HepG2 (cell line): Measurements from ENCODE around the gene RBM47. TPM values are rescaled to one million over a fixed set of nuclear protein-coding genes. Genes with fewer than 3 reads are reported as not detected.

Source experiments
- AKAP8 ChIP-seq: sonication (generic); formaldehyde crosslinking; IDR thresholded peaks from 2 replicates; pipeline ENCODE4 v1.5.1; 2020; ENCODE audit warnings: mild to moderate bottlenecking, missing genetic modification reagents
- BORCS8-MEF2B ChIP-seq: sonication (generic); formaldehyde crosslinking; IDR thresholded peaks from 2 replicates; pipeline ENCODE4 v1.8.0; 2022; ENCODE audit warnings: mild to moderate bottlenecking, missing genetic modification reagents
- CBFB ChIP-seq: sonication (generic); formaldehyde crosslinking; IDR thresholded peaks from 2 replicates; pipeline ENCODE4 v1.4.0; 2020; ENCODE audit warnings: missing genetic modification reagents
- DMAP1 ChIP-seq: IDR thresholded peaks from 2 replicates; pipeline ENCODE4 v1.6.1; 2016
- FOXA3 ChIP-seq: IDR thresholded peaks from 2 replicates; pipeline ENCODE4 v1.6.1; 2016; ENCODE audit warnings: missing genetic modification reagents, missing compliant biosample characterization
- HNRNPLL ChIP-seq: fragments of 200-400 bp; formaldehyde crosslinking; IDR thresholded peaks from 2 replicates; pipeline ENCODE4 v1.6.1; 2017; ENCODE audit warnings: mild to moderate bottlenecking, low read depth, low read length; ENCODE audit not compliant: poor library complexity, severe bottlenecking
- IKZF1 ChIP-seq: fragments of 450-650 bp; IDR thresholded peaks from 2 replicates; pipeline ENCODE4 v1.7.1; 2016
- NRL ChIP-seq: sonication (generic); formaldehyde crosslinking; IDR thresholded peaks from 2 replicates; pipeline ENCODE4 v1.5.0; 2020; ENCODE audit warnings: missing genetic modification reagents, mild to moderate bottlenecking, moderate library complexity, borderline replicate concordance
- PBX2 ChIP-seq: IDR thresholded peaks from 2 replicates; pipeline ENCODE4 v1.6.1; 2016; ENCODE audit warnings: control low read depth
- PLRG1 ChIP-seq: fragments of 450-650 bp; conservative IDR thresholded peaks from 2 replicates; pipeline ENCODE4 v1.6.1; 2016
- SAP130 ChIP-seq: IDR thresholded peaks from 2 replicates; pipeline ENCODE4 v1.6.1; 2016; ENCODE audit warnings: low read depth
- SRSF9 ChIP-seq: fragments of 200-400 bp; formaldehyde crosslinking; IDR thresholded peaks from 2 replicates; pipeline ENCODE4 v1.6.1; 2018; ENCODE audit warnings: borderline replicate concordance, mild to moderate bottlenecking, low read depth, low read length; ENCODE audit not compliant: insufficient read depth, poor library complexity, severe bottlenecking
- TBP ChIP-seq: sonication (generic); formaldehyde crosslinking; IDR thresholded peaks from 2 replicates; pipeline ENCODE4 v1.5.0; 2020; ENCODE audit warnings: missing genetic modification reagents
- THYN1 ChIP-seq: sonication (generic); formaldehyde crosslinking; IDR thresholded peaks from 2 replicates; pipeline ENCODE4 v1.8.1; 2023; ENCODE audit warnings: low read depth, mild to moderate bottlenecking, moderate library complexity, missing genetic modification reagents, borderline replicate concordance
- TRIM24 ChIP-seq: sonication (generic); formaldehyde crosslinking; IDR thresholded peaks from 2 replicates; pipeline ENCODE4 v1.8.0; 2022; ENCODE audit warnings: mild to moderate bottlenecking, missing genetic modification reagents
- ZBTB42 ChIP-seq: sonication (generic); formaldehyde crosslinking; IDR thresholded peaks from 2 replicates; pipeline ENCODE4 v1.5.0; 2020; ENCODE audit warnings: mild to moderate bottlenecking, missing genetic modification reagents
- ZMYM2 ChIP-seq: sonication (generic); formaldehyde crosslinking; IDR thresholded peaks from 2 replicates; pipeline ENCODE4 v1.8.0; 2022; ENCODE audit warnings: mild to moderate bottlenecking, missing genetic modification reagents
- ZNF292 ChIP-seq: sonication (generic); formaldehyde crosslinking; IDR thresholded peaks from 2 replicates; pipeline ENCODE4 v1.8.1; 2022; ENCODE audit warnings: mild to moderate bottlenecking, low read depth, missing genetic modification reagents, borderline replicate concordance
- ZNF3 ChIP-seq: IDR thresholded peaks from 2 replicates; pipeline ENCODE4 v1.7.0; 2017; ENCODE audit warnings: inconsistent platforms
- ZNF350 ChIP-seq: sonication (generic); formaldehyde crosslinking; IDR thresholded peaks from 2 replicates; pipeline ENCODE4 v1.4.0; 2020; ENCODE audit warnings: mild to moderate bottlenecking, low read depth, missing genetic modification reagents, borderline replicate concordance
- ZNF792 ChIP-seq: IDR thresholded peaks from 2 replicates; pipeline ENCODE4 v1.6.1; 2016
- ZNF816 ChIP-seq: sonication (generic); formaldehyde crosslinking; IDR thresholded peaks from 2 replicates; pipeline ENCODE4 v1.8.0; 2022; ENCODE audit warnings: missing genetic modification reagents, mild to moderate bottlenecking, borderline replicate concordance
- ZNF879 ChIP-seq: sonication (generic); formaldehyde crosslinking; IDR thresholded peaks from 2 replicates; pipeline ENCODE4 v1.8.1; 2023; ENCODE audit warnings: missing genetic modification reagents
- ZSCAN12 ChIP-seq: sonication (generic); formaldehyde crosslinking; IDR thresholded peaks from 2 replicates; pipeline ENCODE4 v1.9.0; 2021; ENCODE audit warnings: mild to moderate bottlenecking, missing genetic modification reagents
- ZSCAN25 ChIP-seq: sonication (generic); formaldehyde crosslinking; IDR thresholded peaks from 2 replicates; pipeline ENCODE4 v1.8.0; 2022; ENCODE audit warnings: mild to moderate bottlenecking, missing genetic modification reagents
- ZSCAN30 ChIP-seq: sonication (generic); formaldehyde crosslinking; IDR thresholded peaks from 2 replicates; pipeline ENCODE4 v1.5.0; 2020; ENCODE audit warnings: mild to moderate bottlenecking, missing genetic modification reagents
- ZXDC ChIP-seq: sonication (generic); formaldehyde crosslinking; IDR thresholded peaks from 2 replicates; pipeline ENCODE4 v1.5.0; 2020; ENCODE audit warnings: mild to moderate bottlenecking, missing genetic modification reagents
- polyA plus RNA-seq, 8 experiments: library from polyadenylated mRNA; depleted of rRNA in 3 of 8; stranded (reverse) in 7 of 8; unstranded in 1 of 8; fragments of >200 nt; fragmentation: Illumina TruSeq in 4 of 8; extraction: Trizol in 4 of 8; gene quantifications; 2 replicates each; pipeline versions ENCODE4 v1.2.1 to v1.2.3, GENCODE V29; 2011 to 2016; ENCODE audit warnings: low read depth in 4 of 8, missing spikeins in 1 of 8, mixed read lengths in 1 of 8; ENCODE audit not compliant: insufficient read depth in 1 of 8
- total RNA-seq, 5 experiments: library from RNA; depleted of rRNA; stranded (reverse); fragments of >200 nt; fragmentation: Illumina TruSeq; extraction: Trizol; gene quantifications; 2 replicates each; pipeline ENCODE4 v1.2.3, GENCODE V29; 2016; ENCODE audit warnings: low read depth in 1 of 5
- TF ChIP-seq, protein P1 (sequence below): sonication (generic); formaldehyde crosslinking; IDR thresholded peaks from 2 replicates; pipeline ENCODE4 v1.4.0; 2020; ENCODE audit warnings: missing genetic modification reagents

The RBM47 gene
- total and polyA plus RNA-seq, 2 of the 13 experiments (the other 11 are each of a cell fraction or from before 2014, with no cell fraction given): 1.2 to 2.5 TPM

DNA sequence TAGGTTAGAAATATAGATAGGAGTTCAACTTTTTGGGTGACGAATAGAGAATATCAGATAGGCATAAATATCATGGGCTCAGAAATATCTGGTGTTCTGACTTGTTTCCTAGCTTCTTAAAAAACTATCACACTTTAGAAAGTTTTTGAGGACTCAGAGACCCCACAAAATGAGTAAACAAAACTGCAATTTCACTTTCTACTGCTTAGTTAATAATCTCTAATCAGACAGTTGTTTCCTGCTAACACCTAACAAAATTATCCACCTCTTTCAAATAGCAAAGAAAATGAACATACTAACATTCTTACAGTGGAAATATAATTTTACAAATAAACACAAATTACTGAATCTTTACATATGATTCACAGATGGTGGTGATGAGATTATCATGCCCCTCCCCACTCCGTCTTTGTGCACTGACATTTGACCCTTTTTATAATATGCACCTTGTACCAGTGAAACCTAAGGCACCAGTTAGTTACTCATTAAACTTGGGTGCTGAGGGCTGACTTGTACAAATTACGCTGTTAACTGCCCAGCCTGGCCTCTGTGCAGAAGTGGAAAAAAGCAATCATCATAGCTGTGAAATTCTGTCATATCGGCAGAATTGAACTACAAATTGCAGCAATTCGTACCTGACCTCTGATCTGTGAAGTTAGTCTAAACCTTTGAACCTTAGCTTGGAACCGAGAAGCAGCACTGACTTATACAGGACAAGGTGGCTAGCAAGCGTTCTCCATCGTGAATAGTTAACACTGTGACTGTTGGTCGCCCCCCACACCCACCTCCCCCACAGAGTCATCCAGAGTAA lies 155.9 kb downstream of the RBM47 start (continued):
- TF ChIP-seq CBFB (CRISPR knock-in tag) (peak; percentile 67; the same call in 1 of the 2 replicates), TRIM24 (CRISPR knock-in tag) (no peak), SAP130 (CRISPR knock-in tag) (peak; percentile 61), HNRNPLL (no peak), NRL (no peak), ZNF816 (CRISPR knock-in tag) (no peak; the same call in 1 of the 2 replicates), ZNF879 (CRISPR knock-in tag) (no peak), DMAP1 (CRISPR knock-in tag) (no peak), ZSCAN12 (no peak), ZNF292 (CRISPR knock-in tag) (peak; percentile 49; the same call in 1 of the 2 replicates), FOXA3 (CRISPR knock-in tag) (peak; percentile 79), IKZF1 (no peak), BORCS8-MEF2B (CRISPR knock-in tag) (peak; percentile 50; the same call in 1 of the 2 replicates), ZMYM2 (CRISPR knock-in tag) (no peak), TBP (CRISPR knock-in tag) (no peak), ZSCAN30 (CRISPR knock-in tag) (no peak), ZSCAN25 (CRISPR knock-in tag) (no peak), PLRG1 (no peak), ZNF792 (CRISPR knock-in tag) (no peak), THYN1 (CRISPR knock-in tag) (no peak), ZXDC (no peak), ZNF3 (CRISPR knock-in tag) (no peak), PBX2 (CRISPR knock-in tag) (no peak), SRSF9 (no peak), AKAP8 (CRISPR knock-in tag) (no peak), ZNF350 (CRISPR knock-in tag) (no peak), ZBTB42 (CRISPR knock-in tag) (no peak)
- TF ChIP-seq, protein P1, sequence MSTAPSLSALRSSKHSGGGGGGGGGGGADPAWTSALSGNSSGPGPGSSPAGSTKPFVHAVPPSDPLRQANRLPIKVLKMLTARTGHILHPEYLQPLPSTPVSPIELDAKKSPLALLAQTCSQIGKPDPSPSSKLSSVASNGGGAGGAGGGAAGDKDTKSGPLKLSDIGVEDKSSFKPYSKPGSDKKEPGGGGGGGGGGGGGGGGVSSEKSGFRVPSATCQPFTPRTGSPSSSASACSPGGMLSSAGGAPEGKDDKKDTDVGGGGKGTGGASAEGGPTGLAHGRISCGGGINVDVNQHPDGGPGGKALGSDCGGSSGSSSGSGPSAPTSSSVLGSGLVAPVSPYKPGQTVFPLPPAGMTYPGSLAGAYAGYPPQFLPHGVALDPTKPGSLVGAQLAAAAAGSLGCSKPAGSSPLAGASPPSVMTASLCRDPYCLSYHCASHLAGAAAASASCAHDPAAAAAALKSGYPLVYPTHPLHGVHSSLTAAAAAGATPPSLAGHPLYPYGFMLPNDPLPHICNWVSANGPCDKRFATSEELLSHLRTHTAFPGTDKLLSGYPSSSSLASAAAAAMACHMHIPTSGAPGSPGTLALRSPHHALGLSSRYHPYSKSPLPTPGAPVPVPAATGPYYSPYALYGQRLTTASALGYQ (CRISPR knock-in tag): peak; percentile 99
